BJ (cell line): ENCODE results near the gene MAPK14. TPM values are rescaled to one million over a fixed set of nuclear protein-coding genes. Genes with fewer than 3 reads are reported as not detected.

Source experiments
- CTCF ChIA-PET: fragments of 350-600 bp; formaldehyde crosslinking; extraction: SDS; loops from one replicate; lab custom pipeline; 2021; ENCODE audit warnings: antibody characterized with exemption, inconsistent platforms; lab: Yijun Ruan, JAX
- POLR2A ChIA-PET: fragments of 300-600 bp; sonication (Branson Sonifier 250); formaldehyde crosslinking; extraction: SDS; loops from one replicate; lab custom pipeline; 2021; ENCODE audit warnings: antibody characterized with exemption; lab: Charles Lee
- DNase-seq: peaks from one replicate; pipeline ENCODE4 v3.0.0-alpha.2; 2011; ENCODE audit warnings: low read depth
- H3K27me3 ChIP-seq: 2 replicates; pipeline ENCODE4 v1.6.0; 2011; ENCODE audit warnings: low read length; ENCODE audit not compliant: control insufficient read depth, insufficient read depth
- H3K36me3 ChIP-seq: 2 replicates; pipeline ENCODE4 v1.5.1; 2011; ENCODE audit warnings: low read length; ENCODE audit not compliant: control insufficient read depth, insufficient read depth
- H3K4me3 ChIP-seq: 2 replicates; pipeline ENCODE4 v1.5.1; 2011; ENCODE audit warnings: low read depth, mild to moderate bottlenecking, control low read depth, low read length
- CTCF ChIP-seq: IDR thresholded peaks from 2 replicates; pipeline ENCODE4 v1.5.1; 2011; ENCODE audit warnings: low read depth, mild to moderate bottlenecking, control low read depth, inconsistent platforms, low read length, moderate library complexity; ENCODE audit not compliant: insufficient read depth
- polyA plus RNA-seq: library from polyadenylated mRNA; depleted of rRNA; stranded (reverse); fragments of >200 nt; gene quantifications from 2 replicates; pipeline ENCODE4 v1.2.3, GENCODE V29; 2011; rRNA removed

MAPK14 gene
- polyA plus RNA-seq, 1 experiment: 33.9 TPM

- Histone ChIP-seq H3K36me3 (no peaks in the 10 kb centered on the region), H3K27me3 (no peaks in the 10 kb centered on the region), H3K4me3 (no peak overlapping the region)
- POLR2A ChIA-PET: no interaction called here
- no peak for DNase-seq
- CTCF ChIA-PET: no interaction called here
- no peak for TF ChIP-seq CTCF
Measured at GRCh38 chr6:36154286-36154685, 126.7 kb downstream of the MAPK14 start.

- H3K36me3 ChIP-seq: no peaks in the 10 kb centered on the region
- no peak for TF ChIP-seq CTCF
- no peak overlapping the region for H3K4me3 ChIP-seq
- H3K27me3 ChIP-seq: no peaks in the 10 kb centered on the region
- ChIA-PET CTCF (no interaction called here), POLR2A (no interaction called here)
- no peak for DNase-seq
Measured at GRCh38 chr6:36155662-36156061, 128.1 kb downstream of the MAPK14 start.

- no peak overlapping the region for H3K4me3 ChIP-seq
- TF ChIP-seq CTCF: no peak
- peak; percentile 22 for DNase-seq
- ChIA-PET POLR2A (no interaction called here), CTCF (interaction anchor here (0.5 kb wide), 1 partner anchor 95 kb away, joined by 3 read pairs; no protein-coding TSS in a partner anchor)
- no peaks in the 10 kb centered on the region for H3K27me3 ChIP-seq
- no peaks in the 10 kb centered on the region for H3K36me3 ChIP-seq
Measured at GRCh38 chr6:36160147-36160760, 132.6 kb downstream of the MAPK14 start.

Other genes with a start within 250 kb of the MAPK14 start
- gene CLPSL1, start 246.8 kb upstream of the MAPK14 start, polyA plus RNA-seq: not detected in 2 replicates
- gene CLPS, start 230.5 kb upstream of the MAPK14 start, polyA plus RNA-seq: not detected in 2 replicates
- not detected in 2 replicates for gene LHFPL5, start 222.5 kb upstream of the MAPK14 start, polyA plus RNA-seq
- 12.6 and 26.0 TPM in 2 replicates for gene SRPK1, start 106.7 kb upstream of the MAPK14 start, polyA plus RNA-seq
- gene SLC26A8, start 3.2 kb upstream of the MAPK14 start, polyA plus RNA-seq: 0.12 TPM in 1 of 2 replicates, not detected in the other
- gene MAPK13, start 102.7 kb downstream of the MAPK14 start, polyA plus RNA-seq: 2.8 and 3.8 TPM in 2 replicates
- 9.2 and 13.2 TPM in 2 replicates for gene BRPF3, start 168.9 kb downstream of the MAPK14 start, polyA plus RNA-seq
- gene PNPLA1, start 242.3 kb downstream of the MAPK14 start, polyA plus RNA-seq: not detected in 2 replicates